Neural cell (in vitro differentiated cells): ENCODE data around the gene CA9. TPM values are rescaled to one million over a fixed set of nuclear protein-coding genes. Genes with fewer than 3 reads are reported as not detected.

Source experiments
- H2AFZ ChIP-seq: fragments of 200-600, 300-800 bp; sonication (generic), shearing (Covaris generic); 2 replicates; pipeline ENCODE4 v1.6.0; 2014; ENCODE audit warnings: low read depth, mild to moderate bottlenecking, antibody characterized with exemption, low read length, moderate library complexity
- H3F3A ChIP-seq: fragments of 200-600 bp; shearing (Covaris generic); 2 replicates; pipeline ENCODE4 v1.6.1; 2016; ENCODE audit warnings: mild to moderate bottlenecking, moderate library complexity, mixed read lengths, antibody characterized with exemption, low read length; ENCODE audit not compliant: insufficient read depth, poor library complexity, severe bottlenecking
- H3K27ac ChIP-seq: fragments of 200-600, 300-800 bp; sonication (generic), shearing (Covaris generic); 2 replicates; pipeline ENCODE4 v1.5.1; 2014; ENCODE audit warnings: mild to moderate bottlenecking, low read length, moderate library complexity
- H3K27me3 ChIP-seq: fragments of 300-800, 200-600 bp; sonication (generic), shearing (Covaris generic); 2 replicates; pipeline ENCODE4 v1.6.0; 2014; ENCODE audit warnings: mild to moderate bottlenecking, low read depth, low read length, moderate library complexity; ENCODE audit not compliant: insufficient read depth
- H3K36me3 ChIP-seq: fragments of 300-800, 200-600 bp; sonication (generic), shearing (Covaris generic); 2 replicates; pipeline ENCODE4 v1.5.1; 2014; ENCODE audit warnings: mild to moderate bottlenecking, antibody characterized with exemption, low read length, moderate library complexity; ENCODE audit not compliant: insufficient read depth
- H3K4me2 ChIP-seq: fragments of 300-800, 200-600 bp; sonication (generic), shearing (Covaris generic); 2 replicates; pipeline ENCODE4 v1.6.0; 2014; ENCODE audit warnings: mild to moderate bottlenecking, low read length
- H3K4me3 ChIP-seq: fragments of 300-800, 200-600 bp; sonication (generic), shearing (Covaris generic); 2 replicates; pipeline ENCODE4 v1.5.1; 2014; ENCODE audit warnings: mild to moderate bottlenecking, low read length, moderate library complexity
- H3K79me2 ChIP-seq: fragments of 200-600 bp; shearing (Covaris generic); replicated peaks from 2 replicates; pipeline ENCODE4 v1.6.0; 2014; ENCODE audit warnings: mild to moderate bottlenecking, low read length, moderate library complexity; ENCODE audit not compliant: insufficient read depth
- H3K9ac ChIP-seq: fragments of 300-800, 200-600 bp; sonication (generic), shearing (Covaris generic); 2 replicates; pipeline ENCODE4 v1.6.1; 2016; ENCODE audit warnings: mild to moderate bottlenecking, low read length, mixed read lengths
- H3K9me2 ChIP-seq: fragments of 200-600 bp; shearing (Covaris generic); 2 replicates; pipeline ENCODE4 v1.6.1; 2016; ENCODE audit warnings: mild to moderate bottlenecking, low read length, mixed read lengths; ENCODE audit not compliant: insufficient read depth
- H3K9me3 ChIP-seq: fragments of 200-600, 300-800 bp; sonication (generic), shearing (Covaris generic); 2 replicates; pipeline ENCODE4 v1.6.1; 2016; ENCODE audit warnings: mild to moderate bottlenecking, mixed run types, low read length, moderate library complexity, mixed read lengths
- H4K20me1 ChIP-seq: fragments of 200-600 bp; shearing (Covaris generic); 2 replicates; pipeline ENCODE4 v1.6.1; 2016; ENCODE audit warnings: mild to moderate bottlenecking, mixed run types; ENCODE audit not compliant: insufficient read depth
- CTCF ChIP-seq: fragments of 450-650 bp; IDR thresholded peaks from 2 replicates; pipeline ENCODE4 v1.5.1; 2014; ENCODE audit warnings: antibody characterized with exemption, mild to moderate bottlenecking, moderate library complexity; ENCODE audit not compliant: poor library complexity, severe bottlenecking
- EP300 ChIP-seq: fragments of 450-650 bp; conservative IDR thresholded peaks from 2 replicates; pipeline ENCODE4 v1.6.1; 2014; ENCODE audit warnings: antibody characterized with exemption, mild to moderate bottlenecking, moderate library complexity; ENCODE audit not compliant: poor library complexity, severe bottlenecking
- EZH2 ChIP-seq: fragments of 200-600, 300-800 bp; shearing (Covaris generic), sonication (generic); IDR thresholded peaks from 2 replicates; pipeline ENCODE4 v1.6.1; 2014; ENCODE audit warnings: antibody characterized with exemption, low read length, borderline replicate concordance, mild to moderate bottlenecking; ENCODE audit not compliant: insufficient read depth, poor library complexity, severe bottlenecking
- MXI1 ChIP-seq: fragments of 450-650 bp; conservative IDR thresholded peaks from 2 replicates; pipeline ENCODE4 v1.6.1; 2014; ENCODE audit warnings: antibody characterized with exemption, mild to moderate bottlenecking; ENCODE audit not compliant: poor library complexity, severe bottlenecking
- POLR2AphosphoS5 ChIP-seq: IDR thresholded peaks from 2 replicates; pipeline ENCODE4 v1.6.1; 2012
- RAD21 ChIP-seq: fragments of 450-650 bp; conservative IDR thresholded peaks from 2 replicates; pipeline ENCODE4 v1.6.1; 2014; ENCODE audit warnings: antibody characterized with exemption, mild to moderate bottlenecking, moderate library complexity
- REST ChIP-seq: IDR thresholded peaks from 2 replicates; pipeline ENCODE4 v1.6.1; 2012; ENCODE audit warnings: borderline replicate concordance
- SMC3 ChIP-seq: fragments of 450-650 bp; conservative IDR thresholded peaks from 2 replicates; pipeline ENCODE4 v1.6.1; 2014; ENCODE audit warnings: antibody characterized with exemption, mild to moderate bottlenecking, moderate library complexity; ENCODE audit not compliant: poor library complexity
- TAF1 ChIP-seq: IDR thresholded peaks from 2 replicates; pipeline ENCODE4 v1.6.1; 2012; ENCODE audit warnings: low read depth
- polyA plus RNA-seq: library from polyadenylated mRNA; depleted of rRNA; stranded (reverse); fragments of >200 nt; gene quantifications from 2 replicates; pipeline ENCODE4 v1.2.3, GENCODE V29; 2014

The CA9 gene
- polyA plus RNA-seq, 1 donor from 2014 or later = not detected

GRCh38 chr9:35666045-35666444 lies 7.7 kb upstream of the CA9 start:
- Histone ChIP-seq H3K27ac (no peak overlapping the region), H3K79me2 (no peaks in the 10 kb centered on the region), H2AFZ (no peak overlapping the region), H3K4me2 (no peak overlapping the region), H3K4me3 (no peak overlapping the region), H3K27me3 (no peaks in the 10 kb centered on the region), H3F3A (no peaks in the 10 kb centered on the region), H3K9me2 (no peaks in the 10 kb centered on the region), H3K36me3 (peaks cover 2% of the 10 kb centered on the region), H4K20me1 (no peaks in the 10 kb centered on the region), H3K9me3 (no peaks in the 10 kb centered on the region), H3K9ac (no peak overlapping the region)
- TF ChIP-seq SMC3 (no peak), RAD21 (no peak), CTCF (no peak), EZH2 (no peak), EP300 (no peak), REST (no peak), POLR2AphosphoS5 (no peak), MXI1 (no peak), TAF1 (no peak)

- no peaks in the 10 kb centered on the region for H3F3A ChIP-seq
- H2AFZ ChIP-seq = no peak overlapping the region
- no peak overlapping the region for H3K4me2 ChIP-seq
- H3K79me2 ChIP-seq = no peaks in the 10 kb centered on the region
- TF ChIP-seq POLR2AphosphoS5 = no peak
- TF ChIP-seq TAF1 = no peak
- no peak for TF ChIP-seq SMC3
- no peak for TF ChIP-seq EZH2
- TF ChIP-seq MXI1 = no peak
- no peak for TF ChIP-seq CTCF
- no peak for TF ChIP-seq RAD21
- TF ChIP-seq REST = no peak
- TF ChIP-seq EP300 = no peak
- no peaks in the 10 kb centered on the region for H3K27me3 ChIP-seq
- no peak overlapping the region for H3K27ac ChIP-seq
- no peaks in the 10 kb centered on the region for H3K36me3 ChIP-seq
- no peak overlapping the region for H3K4me3 ChIP-seq
- H3K9me2 ChIP-seq = no peaks in the 10 kb centered on the region
- H3K9me3 ChIP-seq = no peaks in the 10 kb centered on the region
- no peaks in the 10 kb centered on the region for H4K20me1 ChIP-seq
- H3K9ac ChIP-seq = no peak overlapping the region
These were observed 7.2 kb upstream of the CA9 start for GRCh38 chr9:35666549-35666948.
